SK-N-MC (cell line): ENCODE data around the gene TNC.

Source experiments
- EZH2 ChIP-seq: fragments of 200-600 bp; sonication (generic); IDR thresholded peaks from one replicate; pipeline ENCODE4 v1.6.1; 2017; ENCODE audit warnings: antibody characterized with exemption
- POLR2AphosphoS5 ChIP-seq: IDR thresholded peaks from 2 replicates; pipeline ENCODE4 v1.6.1; 2012; ENCODE audit warnings: mild to moderate bottlenecking, low read depth, low read length, borderline replicate concordance

DNA sequence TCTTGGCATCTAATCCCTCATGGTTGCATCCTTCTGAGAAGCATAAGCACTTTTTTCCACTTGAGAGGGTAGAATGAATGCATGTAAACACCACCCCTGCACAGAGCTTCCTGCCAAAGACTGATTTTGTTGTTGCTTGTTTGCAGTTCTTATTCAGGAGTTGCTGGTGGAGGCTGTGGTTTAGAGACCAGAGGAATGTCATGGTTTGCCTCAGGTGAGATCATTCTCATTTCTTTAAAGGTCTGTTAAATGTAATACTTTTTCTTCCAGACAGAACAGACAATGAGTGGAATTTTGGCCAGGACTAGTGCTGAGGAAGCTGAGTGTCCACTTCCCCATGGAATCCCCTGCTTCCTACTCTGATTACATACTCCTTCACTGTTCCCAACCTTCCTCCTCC, 3.2 kb upstream of the TNC start:
- TF ChIP-seq EZH2 (no peak), POLR2AphosphoS5 (no peak)
